WERI-Rb-1 (cell line): Measurements from ENCODE around the gene ST6GALNAC4.

ENCODE experiments used
- DNase-seq: peaks from one replicate; pipeline ENCODE4 v3.0.0-alpha.2; 2020
- H3K27ac ChIP-seq: fragments of 250-450 bp; sonication (Bioruptor Pico); 2 replicates; pipeline ENCODE4 v1.5.1; 2020; ENCODE audit warnings: mild to moderate bottlenecking, moderate library complexity
- H3K27me3 ChIP-seq: fragments of 250-450 bp; sonication (Bioruptor Pico); 2 replicates; pipeline ENCODE4 v1.5.1; 2021; ENCODE audit warnings: mild to moderate bottlenecking, low read depth, moderate library complexity; ENCODE audit not compliant: insufficient read depth, severe bottlenecking
- H3K36me3 ChIP-seq: fragments of 250-450 bp; sonication (Bioruptor Pico); 2 replicates; pipeline ENCODE4 v1.5.1; 2020; ENCODE audit warnings: mild to moderate bottlenecking, moderate library complexity
- H3K4me3 ChIP-seq: 2 replicates; pipeline ENCODE4 v1.5.1; 2011; ENCODE audit warnings: low read depth, mild to moderate bottlenecking, control low read depth, low read length
- H3K9me3 ChIP-seq: fragments of 250-450 bp; sonication (Bioruptor Pico); 2 replicates; pipeline ENCODE4 v1.5.1; 2021; ENCODE audit warnings: mild to moderate bottlenecking, moderate library complexity; ENCODE audit not compliant: severe bottlenecking
- CTCF ChIP-seq: IDR thresholded peaks from 2 replicates; pipeline ENCODE4 v1.5.1; 2011; ENCODE audit warnings: low read depth, mild to moderate bottlenecking, control low read depth, inconsistent platforms, low read length

The ST6GALNAC4 gene

GRCh38 chr9:127917603-127918002 is 762 bp upstream of the ST6GALNAC4 start:
- TF ChIP-seq CTCF, result no peak
- Histone ChIP-seq H3K4me3 (no peak overlapping the region), H3K27me3 (peaks cover 3% of the 10 kb centered on the region), H3K36me3 (peaks cover 4% of the 10 kb centered on the region; the same call in 1 of the 2 replicates), H3K27ac (no peak overlapping the region), H3K9me3 (no peaks in the 10 kb centered on the region)
- no peak for DNase-seq

- peaks cover 18% of the 10 kb centered on the region for H3K36me3 ChIP-seq
- no peaks in the 10 kb centered on the region for H3K9me3 ChIP-seq
- DNase-seq, result no peak
- H3K27ac ChIP-seq, result no peak overlapping the region
- peak overlapping the region; percentile 57 for H3K4me3 ChIP-seq
- no peak for TF ChIP-seq CTCF
- H3K27me3 ChIP-seq, result no peaks in the 10 kb centered on the region
Observed at GRCh38 chr9:127915801-127916719, 781 bp downstream of the ST6GALNAC4 start.

GRCh38 chr9:127915325-127915752 is 1.5 kb downstream of the ST6GALNAC4 start:
- Histone ChIP-seq H3K4me3 (no peak overlapping the region), H3K36me3 (peaks cover 24% of the 10 kb centered on the region), H3K27me3 (no peaks in the 10 kb centered on the region), H3K9me3 (no peaks in the 10 kb centered on the region), H3K27ac (no peak overlapping the region)
- no peak for DNase-seq
- TF ChIP-seq CTCF, result no peak

DNA sequence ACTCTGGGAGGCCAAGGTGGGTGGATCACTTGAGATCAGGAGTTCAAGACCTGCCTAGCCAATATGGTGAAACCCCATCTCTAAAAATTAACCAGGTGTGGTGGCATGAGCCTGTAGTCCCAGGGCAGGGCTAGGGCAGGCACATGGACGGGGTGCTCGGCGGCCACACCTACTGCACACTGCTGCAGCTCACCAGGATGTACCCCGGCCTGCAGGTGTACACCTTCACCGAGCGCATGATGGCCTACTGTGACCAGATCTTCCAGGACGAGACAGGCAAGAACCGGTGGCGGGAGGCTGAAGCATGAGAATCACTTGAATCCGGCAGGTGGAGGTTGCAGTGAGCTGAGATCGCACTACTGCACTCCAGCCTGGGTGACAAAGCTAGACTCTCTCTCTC is 3.2 kb downstream of the ST6GALNAC4 start:
- no peak for DNase-seq
- H3K4me3 ChIP-seq, result no peak overlapping the region
- peaks cover 27% of the 10 kb centered on the region for H3K36me3 ChIP-seq
- no peak for TF ChIP-seq CTCF
- H3K27me3 ChIP-seq, result no peaks in the 10 kb centered on the region
- H3K9me3 ChIP-seq, result no peaks in the 10 kb centered on the region
- no peak overlapping the region for H3K27ac ChIP-seq

DNA sequence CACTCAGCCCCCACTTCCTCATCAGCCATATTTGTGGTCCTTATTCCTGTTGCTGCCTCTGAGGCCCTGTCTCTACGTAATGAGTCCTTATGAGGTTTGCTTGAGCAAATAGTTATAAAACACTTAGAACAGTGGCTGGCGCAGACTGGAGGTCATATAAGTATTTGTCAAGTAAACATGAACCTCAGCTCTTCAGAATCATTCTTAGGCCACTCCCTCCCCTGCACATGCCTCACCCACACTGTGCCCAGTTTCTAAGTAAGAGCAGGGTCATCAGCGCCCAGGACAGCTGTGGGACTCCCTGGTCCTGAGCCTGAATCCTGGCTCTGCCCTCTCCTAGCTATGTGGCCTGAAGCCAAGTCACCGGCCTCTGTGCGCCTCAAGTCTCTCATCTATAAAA is 4.0 kb downstream of the ST6GALNAC4 start:
- peaks cover 28% of the 10 kb centered on the region for H3K36me3 ChIP-seq
- no peaks in the 10 kb centered on the region for H3K27me3 ChIP-seq
- TF ChIP-seq CTCF, result no peak
- no peak overlapping the region for H3K4me3 ChIP-seq
- no peaks in the 10 kb centered on the region for H3K9me3 ChIP-seq
- no peak overlapping the region for H3K27ac ChIP-seq
- no peak for DNase-seq
